ENCODE data around the gene KRTAP19-4.

KRTAP19-4 gene, protein sequence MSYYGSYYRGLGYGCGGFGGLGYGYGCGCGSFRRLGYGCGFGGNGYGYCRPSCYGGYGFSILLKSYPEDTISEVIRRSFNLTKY

DNA sequence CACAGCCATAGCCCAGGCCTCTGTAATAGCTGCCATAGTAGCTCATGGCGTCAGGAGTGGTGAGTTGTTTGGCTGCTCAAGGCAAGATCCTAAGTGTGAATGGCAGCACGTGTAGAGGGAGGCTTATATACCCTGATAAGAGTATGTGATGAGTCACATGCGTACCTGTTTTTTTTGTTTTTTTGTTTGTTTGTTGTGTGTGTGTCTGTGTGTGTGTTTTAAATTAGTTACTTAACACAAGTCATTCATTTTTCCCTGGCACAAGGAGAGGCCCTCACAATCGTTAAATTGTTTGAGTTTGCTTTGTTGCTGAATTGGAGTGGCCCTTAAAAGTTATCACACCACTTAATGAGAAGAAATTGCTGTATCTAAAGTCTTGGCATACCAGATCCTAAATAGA lies at the start of gene KRTAP19-4:
Gene KRTAP19-4, minus strand, starts transcription at position 101 of the 400 bp plus-strand sequence. Its CDS starts 55 bp downstream, at position 46.
- H3K9me2 ChIP-seq (replicated peaks; ENCODE audit: insufficient read depth, low read length) = no peaks in the 10 kb centered on the region
- no peak within 1 kb of the TSS for H2AFZ ChIP-seq (ENCODE audit: low read depth, low read length, severe bottlenecking)
- H3K9me3 ChIP-seq (ENCODE audit: insufficient read depth, low read length) = no peaks in the 10 kb centered on the region
- H3K9ac ChIP-seq (ENCODE audit: low read length) = no peak within 1 kb of the TSS
- no peaks in the 10 kb centered on the region for H4K20me1 ChIP-seq (ENCODE audit: low read depth, low read length)
- no peaks in the 10 kb centered on the region for H3K27me3 ChIP-seq (ENCODE audit: low read length)
- no peak within 1 kb of the TSS for H3K4me2 ChIP-seq (ENCODE audit: low read depth, low read length, poor library complexity, severe bottlenecking)
- TF ChIP-seq, protein P1, sequence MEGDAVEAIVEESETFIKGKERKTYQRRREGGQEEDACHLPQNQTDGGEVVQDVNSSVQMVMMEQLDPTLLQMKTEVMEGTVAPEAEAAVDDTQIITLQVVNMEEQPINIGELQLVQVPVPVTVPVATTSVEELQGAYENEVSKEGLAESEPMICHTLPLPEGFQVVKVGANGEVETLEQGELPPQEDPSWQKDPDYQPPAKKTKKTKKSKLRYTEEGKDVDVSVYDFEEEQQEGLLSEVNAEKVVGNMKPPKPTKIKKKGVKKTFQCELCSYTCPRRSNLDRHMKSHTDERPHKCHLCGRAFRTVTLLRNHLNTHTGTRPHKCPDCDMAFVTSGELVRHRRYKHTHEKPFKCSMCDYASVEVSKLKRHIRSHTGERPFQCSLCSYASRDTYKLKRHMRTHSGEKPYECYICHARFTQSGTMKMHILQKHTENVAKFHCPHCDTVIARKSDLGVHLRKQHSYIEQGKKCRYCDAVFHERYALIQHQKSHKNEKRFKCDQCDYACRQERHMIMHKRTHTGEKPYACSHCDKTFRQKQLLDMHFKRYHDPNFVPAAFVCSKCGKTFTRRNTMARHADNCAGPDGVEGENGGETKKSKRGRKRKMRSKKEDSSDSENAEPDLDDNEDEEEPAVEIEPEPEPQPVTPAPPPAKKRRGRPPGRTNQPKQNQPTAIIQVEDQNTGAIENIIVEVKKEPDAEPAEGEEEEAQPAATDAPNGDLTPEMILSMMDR (IDR thresholded peaks at IDR 0.05; ENCODE audit: insufficient read depth, low read length, poor library complexity, severe bottlenecking) = no peak
- TF ChIP-seq EZH2phosphoT487 (conservative IDR thresholded peaks at IDR 0.05; ENCODE audit: low read length) = no peak
- no peaks in the 10 kb centered on the region for H3F3A ChIP-seq (ENCODE audit: insufficient read depth)
- H3K36me3 ChIP-seq (ENCODE audit: low read length) = no peaks in the 10 kb centered on the region
- no peak within 1 kb of the TSS for H3K4me3 ChIP-seq (ENCODE audit: insufficient read depth, low read length, poor library complexity, severe bottlenecking)
- H3K79me2 ChIP-seq (ENCODE audit: insufficient read depth, low read length) = no peaks in the 10 kb centered on the region
- H3K27ac ChIP-seq (ENCODE audit: low read depth, low read length) = no peak within 1 kb of the TSS

DNA sequence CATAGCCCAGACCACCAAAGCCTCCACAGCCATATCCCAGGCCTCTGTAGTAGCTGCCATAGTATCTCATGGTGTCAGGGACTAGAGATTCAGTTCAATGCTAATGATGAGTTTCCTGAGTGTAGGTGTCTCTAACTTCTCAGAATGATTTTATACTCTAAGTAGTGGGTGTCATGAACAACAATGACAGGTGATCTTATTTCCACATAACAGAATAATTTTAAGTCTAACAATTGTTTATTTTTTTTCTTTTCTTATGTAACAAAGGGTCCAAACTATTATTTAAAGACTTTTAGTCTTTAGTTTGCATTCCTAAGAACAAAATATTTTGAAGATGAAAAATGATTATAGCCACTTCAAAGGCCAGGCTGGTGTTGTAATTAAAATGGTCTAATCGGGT lies 44.8 kb upstream of the KRTAP19-4 start, which contains the start of gene KRTAP19-6:
Gene KRTAP19-6, minus strand, starts transcription at position 101 of the 400 bp plus-strand sequence. Its CDS starts 31 bp downstream, at position 70.
- no peaks in the 10 kb centered on the region for H3K79me2 ChIP-seq (ENCODE audit: insufficient read depth, low read length)
- no peak within 1 kb of the TSS for H3K9ac ChIP-seq (ENCODE audit: low read length)
- H3F3A ChIP-seq (ENCODE audit: insufficient read depth) = no peaks in the 10 kb centered on the region
- H3K4me3 ChIP-seq (ENCODE audit: insufficient read depth, low read length, poor library complexity, severe bottlenecking) = no peak within 1 kb of the TSS
- H4K20me1 ChIP-seq (ENCODE audit: low read depth, low read length) = no peaks in the 10 kb centered on the region
- H3K27ac ChIP-seq (ENCODE audit: low read depth, low read length) = no peak within 1 kb of the TSS
- H3K9me3 ChIP-seq (ENCODE audit: insufficient read depth, low read length) = 0 out of 2 replicates have a peak, but pooled peaks cover 3% of the 10 kb centered on the region
- H3K9me2 ChIP-seq (replicated peaks; ENCODE audit: insufficient read depth, low read length) = no peaks in the 10 kb centered on the region
- no peaks in the 10 kb centered on the region; the same call in 1 of the 2 replicates for H3K36me3 ChIP-seq (ENCODE audit: low read length)
- no peak within 1 kb of the TSS for H2AFZ ChIP-seq (ENCODE audit: low read depth, low read length, severe bottlenecking)
- TF ChIP-seq, protein P1 (IDR thresholded peaks at IDR 0.05; ENCODE audit: insufficient read depth, low read length, poor library complexity, severe bottlenecking) = no peak
- TF ChIP-seq EZH2phosphoT487 (conservative IDR thresholded peaks at IDR 0.05; ENCODE audit: low read length) = no peak
- H3K4me2 ChIP-seq (ENCODE audit: low read depth, low read length, poor library complexity, severe bottlenecking) = no peak within 1 kb of the TSS
- H3K27me3 ChIP-seq (ENCODE audit: low read length) = no peaks in the 10 kb centered on the region

DNA sequence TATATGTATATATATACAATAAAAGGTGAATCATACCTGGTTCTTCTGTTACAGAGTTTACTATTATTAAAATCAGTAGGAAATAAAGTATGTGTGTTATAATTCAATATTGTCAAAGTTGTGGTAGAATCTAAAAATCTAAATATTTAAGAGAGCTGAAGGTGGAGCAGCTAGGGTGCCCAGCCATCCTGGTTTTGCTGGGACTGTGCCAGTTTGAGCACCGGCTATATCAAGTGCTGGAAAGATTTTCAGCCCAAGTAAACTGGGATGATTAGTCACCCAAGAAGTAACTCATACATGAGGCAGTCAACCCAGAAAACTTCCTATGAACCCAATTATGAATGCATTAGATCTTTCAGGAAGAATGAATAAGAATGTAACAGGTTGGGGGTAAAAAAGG lies 21.9 kb upstream of the KRTAP19-4 start:
- no peak overlapping the region for H2AFZ ChIP-seq (ENCODE audit: low read depth, low read length, severe bottlenecking)
- H3K27ac ChIP-seq (ENCODE audit: low read depth, low read length) = no peak overlapping the region
- no peaks in the 10 kb centered on the region for H3F3A ChIP-seq (ENCODE audit: insufficient read depth)
- H3K36me3 ChIP-seq (ENCODE audit: low read length) = no peaks in the 10 kb centered on the region
- H3K9me3 ChIP-seq (ENCODE audit: insufficient read depth, low read length) = no peaks in the 10 kb centered on the region
- H3K4me3 ChIP-seq (ENCODE audit: insufficient read depth, low read length, poor library complexity, severe bottlenecking) = no peak overlapping the region
- no peak overlapping the region for H3K4me2 ChIP-seq (ENCODE audit: low read depth, low read length, poor library complexity, severe bottlenecking)
- no peaks in the 10 kb centered on the region for H3K79me2 ChIP-seq (ENCODE audit: insufficient read depth, low read length)
- H4K20me1 ChIP-seq (ENCODE audit: low read depth, low read length) = no peaks in the 10 kb centered on the region
- no peaks in the 10 kb centered on the region for H3K27me3 ChIP-seq (ENCODE audit: low read length)
- H3K9ac ChIP-seq (ENCODE audit: low read length) = no peak overlapping the region
- no peaks in the 10 kb centered on the region for H3K9me2 ChIP-seq (replicated peaks; ENCODE audit: insufficient read depth, low read length)
- no peak for TF ChIP-seq EZH2phosphoT487 (conservative IDR thresholded peaks at IDR 0.05; ENCODE audit: low read length)
- TF ChIP-seq, protein P1 (IDR thresholded peaks at IDR 0.05; ENCODE audit: insufficient read depth, low read length, poor library complexity, severe bottlenecking) = no peak

Measured in SU-DHL-6 (cell line).